HG03108 (cell line): ENCODE results near the gene GRM7.
A peak's percentile ranks its signal among the peaks of the same experiment; 100 is the strongest.

Experiments
- ATAC-seq: cut with Tn5 transposase; IDR thresholded peaks from one replicate; pipeline ENCODE4 v1.9.1; 2021; ENCODE audit warnings: moderate library complexity; ENCODE audit not compliant: unreplicated experiment

The GRM7 gene

GRCh38 chr3:7461202-7461825 is 600.4 kb downstream of the GRM7 start:
- peak; percentile 52 for ATAC-seq

GRCh38 chr3:7469866-7470265 is 609.0 kb downstream of the GRM7 start:
- ATAC-seq: no peak

GRCh38 chr3:7484636-7485035 is 623.7 kb downstream of the GRM7 start:
- ATAC-seq: no peak

GRCh38 chr3:7487763-7488162 is 626.8 kb downstream of the GRM7 start:
- no peak for ATAC-seq

- ATAC-seq: no peak
Measured at GRCh38 chr3:7489417-7489816, 628.5 kb downstream of the GRM7 start.

GRCh38 chr3:7498715-7499114 is 637.8 kb downstream of the GRM7 start:
- no peak for ATAC-seq

GRCh38 chr3:7503431-7503830 is 642.5 kb downstream of the GRM7 start:
- no peak for ATAC-seq

GRCh38 chr3:7504886-7505775 is 644.2 kb downstream of the GRM7 start:
- ATAC-seq: no peak

GRCh38 chr3:7506606-7507180 is 645.8 kb downstream of the GRM7 start:
- ATAC-seq: no peak

- ATAC-seq: no peak
Measured at GRCh38 chr3:7508821-7509220, 647.9 kb downstream of the GRM7 start.

GRCh38 chr3:7512048-7512447 is 651.1 kb downstream of the GRM7 start:
- no peak for ATAC-seq

- ATAC-seq: no peak
Measured at GRCh38 chr3:7518026-7518425, 657.1 kb downstream of the GRM7 start.

GRCh38 chr3:7518456-7518855 is 657.5 kb downstream of the GRM7 start:
- no peak for ATAC-seq

- ATAC-seq: no peak
Measured at GRCh38 chr3:7520059-7520458, 659.1 kb downstream of the GRM7 start.

GRCh38 chr3:7520593-7520992 is 659.7 kb downstream of the GRM7 start:
- ATAC-seq: no peak

GRCh38 chr3:7536510-7536909 is 675.6 kb downstream of the GRM7 start:
- no peak for ATAC-seq

GRCh38 chr3:7536921-7537320 is 676.0 kb downstream of the GRM7 start:
- ATAC-seq: no peak

- ATAC-seq: no peak
Measured at GRCh38 chr3:7543294-7543880, 682.5 kb downstream of the GRM7 start.

- no peak for ATAC-seq
Measured at GRCh38 chr3:7545334-7545733, 684.4 kb downstream of the GRM7 start.

GRCh38 chr3:7546253-7546652 is 685.3 kb downstream of the GRM7 start:
- ATAC-seq: no peak

GRCh38 chr3:7547826-7548225 is 686.9 kb downstream of the GRM7 start:
- no peak for ATAC-seq

- ATAC-seq: no peak
Measured at GRCh38 chr3:7562892-7563291, 702.0 kb downstream of the GRM7 start.
